AG09309 (cell line): ENCODE data around the gene CHRDL2.

Source experiments
- DNase-seq: peaks from one replicate; pipeline ENCODE4 v3.0.0-alpha.2; 2010; ENCODE audit warnings: low read depth
- H3K4me3 ChIP-seq: 2 replicates; pipeline ENCODE4 v1.5.1; 2011; ENCODE audit warnings: mild to moderate bottlenecking, low read depth, low read length, moderate library complexity; ENCODE audit not compliant: control insufficient read depth
- CTCF ChIP-seq: IDR thresholded peaks from 2 replicates; pipeline ENCODE4 v1.5.1; 2011; ENCODE audit warnings: mild to moderate bottlenecking, low read depth, low read length, inconsistent platforms; ENCODE audit not compliant: insufficient read depth, control insufficient read depth; ENCODE audit errors: missing control alignments

Gene CHRDL2

GRCh38 chr11:74683279-74683871 lies 47.9 kb downstream of the CHRDL2 start:
- DNase-seq: no peak
- TF ChIP-seq CTCF: peak; percentile 39
- no peak overlapping the region for H3K4me3 ChIP-seq

DNA sequence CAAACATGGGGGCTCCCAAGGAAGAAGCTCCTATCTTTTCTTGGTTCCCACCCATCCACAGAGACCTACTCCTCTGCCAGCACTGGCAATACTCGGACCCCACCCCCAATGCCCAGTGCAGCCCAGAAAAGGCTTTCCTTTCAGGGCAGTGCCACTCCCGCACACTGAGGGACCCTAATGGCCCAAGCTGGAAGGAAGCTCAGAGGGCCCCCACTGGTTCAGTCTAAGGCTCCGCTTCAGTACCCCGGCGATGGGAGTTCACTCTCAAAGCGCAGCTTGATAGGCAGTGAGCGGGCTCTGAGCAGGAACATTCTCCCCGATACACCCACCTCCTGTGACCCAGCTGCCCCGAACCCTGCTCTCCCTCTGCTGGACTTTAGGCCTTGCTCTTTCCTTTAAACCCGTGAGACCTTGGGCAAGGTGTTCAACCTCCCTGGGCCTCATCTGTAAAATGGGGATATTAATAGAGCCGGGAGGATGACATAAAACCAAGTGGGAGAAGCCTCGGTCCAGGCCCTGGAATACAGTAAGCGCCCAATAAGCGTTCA lies 48.4 kb downstream of the CHRDL2 start:
- TF ChIP-seq CTCF: no peak
- DNase-seq: no peak
- H3K4me3 ChIP-seq: no peak overlapping the region

- H3K4me3 ChIP-seq: no peak overlapping the region
- DNase-seq: no peak
- TF ChIP-seq CTCF: no peak
Measured at GRCh38 chr11:74681686-74682651, 49.3 kb downstream of the CHRDL2 start.

DNA sequence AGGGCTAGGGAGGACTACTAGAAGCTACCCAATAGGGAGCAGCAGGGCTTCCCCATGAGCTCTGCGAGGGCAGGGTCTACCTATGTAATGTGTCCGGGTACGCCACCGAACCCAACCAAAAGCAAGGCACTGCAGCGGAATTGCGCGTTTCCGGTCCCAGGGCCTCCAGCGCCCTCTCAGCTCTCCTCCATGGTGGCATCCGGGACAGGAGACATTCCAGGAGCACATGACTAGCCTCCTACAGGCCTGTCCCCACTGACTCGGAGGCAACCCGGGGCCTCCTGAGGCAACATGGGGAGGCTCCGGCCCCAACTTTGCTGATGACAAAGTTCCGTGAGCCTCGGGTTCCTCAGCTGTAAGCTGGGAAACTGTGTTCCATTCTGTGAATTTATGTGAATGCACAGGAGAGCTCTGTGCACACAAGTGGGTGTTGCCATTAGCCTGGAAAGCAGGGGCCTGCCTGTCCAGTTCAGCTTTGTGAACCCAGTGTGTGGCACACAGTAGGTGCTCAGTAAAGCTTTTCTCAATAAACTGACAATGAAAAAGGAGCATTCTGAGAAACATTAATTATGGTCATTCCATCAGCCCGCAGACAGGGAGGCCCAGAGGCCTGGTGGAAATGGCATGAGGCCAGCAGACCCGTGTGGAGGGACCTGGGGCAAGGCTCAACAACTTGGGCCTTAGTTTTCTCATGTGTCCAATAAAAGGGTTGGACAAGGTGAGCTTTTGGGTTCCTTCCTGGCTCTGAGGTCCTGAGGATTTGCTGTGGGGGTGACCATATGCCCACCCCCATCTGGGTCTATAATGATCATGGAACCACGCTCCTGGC lies 50.3 kb downstream of the CHRDL2 start:
- TF ChIP-seq CTCF: no peak
- no peak overlapping the region for H3K4me3 ChIP-seq
- no peak for DNase-seq

GRCh38 chr11:74680035-74680671 lies 51.1 kb downstream of the CHRDL2 start:
- no peak for TF ChIP-seq CTCF
- H3K4me3 ChIP-seq: no peak overlapping the region
- DNase-seq: no peak

- H3K4me3 ChIP-seq: no peak overlapping the region
- TF ChIP-seq CTCF: no peak
- DNase-seq: no peak
Measured at GRCh38 chr11:74679513-74679865, 51.7 kb downstream of the CHRDL2 start.
